Measurements from ENCODE around the gene CASP12.

- TF ChIP-seq CTCF (IDR thresholded peaks at IDR 0.05) (no peak), POLR2A (IDR thresholded peaks at IDR 0.05) (no peak)
Observed at GRCh38 chr11:104873252-104873651, 25.0 kb downstream of the CASP12 start.
